A549 (cell line): ENCODE results near the gene SLC35F3. TPM values are rescaled to one million over a fixed set of nuclear protein-coding genes. Genes with fewer than 3 reads are reported as not detected.

Experiments used
- ATAC-seq, 2 experiments: fragments of 200-7000 bp in 1 of 2; fragments of >200 bp in 1 of 2; cut with Nextera tagmentation in 1 of 2; cut with Tn5 transposase in 1 of 2; 3 replicates each; pipeline versions ENCODE4 v1.8.0 to v1.9.1; 2018 to 2020; ENCODE audit warnings: mild to moderate bottlenecking in 1 of 2, moderate library complexity in 1 of 2
- CTCF ChIA-PET: fragments of 300-600 bp; sonication (Branson Sonifier 250); formaldehyde crosslinking; extraction: SDS; loops from one replicate; lab custom pipeline; 2021; ENCODE audit warnings: antibody characterized with exemption, inconsistent platforms; lab: Yijun Ruan, JAX
- POLR2A ChIA-PET: fragments of 350-600 bp; formaldehyde crosslinking; extraction: SDS; loops from one replicate; lab custom pipeline; 2021; ENCODE audit warnings: antibody characterized with exemption, inconsistent platforms; lab: Yijun Ruan, JAX
- DNase-seq, 2 experiments: peaks; one replicate each; pipeline versions ENCODE4 v3.0.0 to v3.0.0-alpha.2; 2011 to 2016; ENCODE audit warnings: low read depth in 1 of 2, low spot score in 1 of 2
- FAIRE-seq: peaks from 2 replicates; lab custom pipeline; 2011; peaks lifted over from hg19 to GRCh38; lab: Jason Lieb, UNC
- H3K27ac ChIP-seq, 2 experiments: fragments of >200 bp; sonication (Bioruptor Twin); formaldehyde crosslinking; 3 replicates each; pipeline ENCODE4 v1.5.1; 2016 to 2017
- H3K4me1 ChIP-seq: fragments of >200 bp; sonication (Bioruptor Twin); formaldehyde crosslinking; 3 replicates; pipeline ENCODE4 v1.6.1; 2016
- H3K4me2 ChIP-seq: fragments of >200 bp; sonication (Bioruptor Twin); formaldehyde crosslinking; 3 replicates; pipeline ENCODE4 v1.6.1; 2016
- H3K4me3 ChIP-seq: fragments of >200 bp; sonication (Bioruptor Twin); formaldehyde crosslinking; 3 replicates; pipeline ENCODE4 v1.5.1; 2016
- H3K9me3 ChIP-seq: fragments of >200 bp; sonication (Bioruptor Twin); formaldehyde crosslinking; 3 replicates; pipeline ENCODE4 v1.6.1; 2016
- CBX8 ChIP-seq: fragments of 200-600 bp; sonication (generic); IDR thresholded peaks from 2 replicates; pipeline ENCODE4 v1.6.1; 2016
- CHD4 ChIP-seq: fragments of 200-600 bp; sonication (generic); IDR thresholded peaks from 2 replicates; pipeline ENCODE4 v1.6.1; 2016; ENCODE audit warnings: antibody characterized with exemption, mild to moderate bottlenecking, borderline replicate concordance
- EHF ChIP-seq: fragments of 250-450 bp; sonication (Bioruptor Pico); IDR thresholded peaks from 2 replicates; pipeline ENCODE4 v1.5.0; 2020; ENCODE audit warnings: mild to moderate bottlenecking
- EHMT2 ChIP-seq: fragments of 200-600 bp; sonication (generic); IDR thresholded peaks from 2 replicates; pipeline ENCODE4 v1.6.1; 2016; ENCODE audit warnings: antibody characterized with exemption, low read depth, mild to moderate bottlenecking, moderate library complexity
- FOXS1 ChIP-seq: fragments of 250-450 bp; sonication (Bioruptor Pico); IDR thresholded peaks from 2 replicates; pipeline ENCODE4 v1.5.0; 2020; ENCODE audit warnings: mild to moderate bottlenecking, moderate library complexity
- GATA3 ChIP-seq: IDR thresholded peaks from 2 replicates; pipeline ENCODE4 v1.6.1; 2012; ENCODE audit warnings: borderline replicate concordance
- HOXA7 ChIP-seq: fragments of 250-450 bp; sonication (Bioruptor Pico); IDR thresholded peaks from 2 replicates; pipeline ENCODE4 v1.5.0; 2020; ENCODE audit warnings: mild to moderate bottlenecking, moderate library complexity
- JUNB ChIP-seq: fragments of >200 bp; sonication (Bioruptor Twin); formaldehyde crosslinking; IDR thresholded peaks from 2 replicates; pipeline ENCODE4 v1.6.1; 2016
- KDM5A ChIP-seq: fragments of 200-600 bp; sonication (generic); IDR thresholded peaks from 2 replicates; pipeline ENCODE4 v1.6.1; 2016; ENCODE audit warnings: antibody characterized with exemption, mild to moderate bottlenecking
- MAFK ChIP-seq: fragments of 450-650 bp; IDR thresholded peaks from 2 replicates; pipeline ENCODE4 v1.6.1; 2014; ENCODE audit not compliant: partially characterized antibody
- MAX ChIP-seq: IDR thresholded peaks from 2 replicates; pipeline ENCODE4 v1.6.1; 2012
- MAZ ChIP-seq: fragments of 150-350 bp; IDR thresholded peaks from 2 replicates; pipeline ENCODE4 v1.6.1; 2014; ENCODE audit warnings: antibody characterized with exemption, low read depth, low read length, borderline replicate concordance
- MYC ChIP-seq: IDR thresholded peaks from 2 replicates; pipeline ENCODE4 v1.6.1; 2012; ENCODE audit warnings: mild to moderate bottlenecking, inconsistent platforms, low read length, improper control_type of control experiment, borderline replicate concordance
- NPAS2 ChIP-seq: fragments of 250-450 bp; sonication (Bioruptor Pico); IDR thresholded peaks from 2 replicates; pipeline ENCODE4 v1.8.0; 2022; ENCODE audit warnings: mild to moderate bottlenecking, moderate library complexity, borderline replicate concordance
- NR3C1 ChIP-seq: fragments of >200 bp; sonication (Bioruptor Twin); formaldehyde crosslinking; IDR thresholded peaks from 3 replicates; pipeline ENCODE4 v1.6.1; 2017
- PHF8 ChIP-seq: fragments of 200-600 bp; sonication (generic); IDR thresholded peaks from 2 replicates; pipeline ENCODE4 v1.6.1; 2016; ENCODE audit warnings: low read depth, mild to moderate bottlenecking, antibody characterized with exemption, moderate library complexity, borderline replicate concordance
- POLR2A ChIP-seq: IDR thresholded peaks from 2 replicates; pipeline ENCODE4 v1.6.1; 2012; ENCODE audit warnings: mild to moderate bottlenecking, low read length
- RAD21 ChIP-seq, 2 experiments: fragments of >200 bp in 1 of 2; sonication (Bioruptor Twin) in 1 of 2; formaldehyde crosslinking in 1 of 2; IDR thresholded peaks in 1 of 2; conservative IDR thresholded peaks in 1 of 2; 2 replicates in 1 of 2; 3 replicates in 1 of 2; pipeline ENCODE4 v1.6.1; 2012 to 2018; ENCODE audit warnings: inconsistent platforms in 1 of 2
- RARB ChIP-seq: fragments of 250-450 bp; sonication (Bioruptor Pico); IDR thresholded peaks from 2 replicates; pipeline ENCODE4 v1.8.0; 2021; ENCODE audit warnings: mild to moderate bottlenecking, moderate library complexity
- RFX5 ChIP-seq: fragments of 450-650 bp; IDR thresholded peaks from 2 replicates; pipeline ENCODE4 v1.7.1; 2014; ENCODE audit warnings: antibody characterized with exemption, mild to moderate bottlenecking, moderate library complexity
- RNF2 ChIP-seq: fragments of 200-600 bp; sonication (generic); IDR thresholded peaks from 2 replicates; pipeline ENCODE4 v1.6.1; 2016; ENCODE audit warnings: low read depth, mild to moderate bottlenecking, antibody characterized with exemption, moderate library complexity, borderline replicate concordance
- TFCP2L1 ChIP-seq: fragments of 250-450 bp; sonication (Bioruptor Pico); IDR thresholded peaks from 2 replicates; pipeline ENCODE4 v1.5.0; 2021; ENCODE audit warnings: mild to moderate bottlenecking
- ZNF302 ChIP-seq: fragments of 250-450 bp; sonication (Bioruptor Pico); IDR thresholded peaks from 2 replicates; pipeline ENCODE4 v1.9.0; 2021; ENCODE audit warnings: inconsistent platforms, mild to moderate bottlenecking, moderate library complexity
- ZSCAN20 ChIP-seq: fragments of 250-450 bp; sonication (Bioruptor Pico); IDR thresholded peaks from 2 replicates; pipeline ENCODE4 v1.8.0; 2022; ENCODE audit warnings: mild to moderate bottlenecking, moderate library complexity
- WGBS: methylation state at CpG from one replicate; pipeline ENCODE4 v1.1.6; 2017; ENCODE audit errors: missing lambda C conversion rate; 5-methylcytosine and 5-hydroxymethylcytosine counted together
- polyA plus RNA-seq, 4 experiments: library from polyadenylated mRNA; depleted of rRNA in 3 of 4; stranded (reverse); fragments of >200 nt; fragmentation: RNase III in 1 of 4; extraction: RNeasy Plus Mini Kit Qiagen cat#74134 plus additional on column Dnase treatment in 1 of 4; gene quantifications; 2 replicates in 3 of 4; 3 replicates in 1 of 4; pipeline ENCODE4 v1.2.3, GENCODE V29; 2011 to 2017
- TF ChIP-seq, protein P1 (sequence below): fragments of >200 bp; sonication (Bioruptor Twin); formaldehyde crosslinking; IDR thresholded peaks from 3 replicates; pipeline ENCODE4 v1.5.1; 2016
- TF ChIP-seq, protein P2 (sequence below): IDR thresholded peaks from 2 replicates; pipeline ENCODE4 v1.6.1; 2012

Gene SLC35F3
- polyA plus RNA-seq, 2 of the 4 experiments (the other 2 are of a cell fraction), result 5.5 to 7.8 TPM

- POLR2A ChIA-PET, result no interaction called here
- H3K4me3 ChIP-seq, result no peak overlapping the region
- FAIRE-seq, result no peak
- TF ChIP-seq FOXS1 (CRISPR knock-in tag) (no peak), RFX5 (no peak), EHMT2 (no peak), MYC (no peak), NR3C1 (no peak), CHD4 (no peak), TFCP2L1 (CRISPR knock-in tag) (no peak), ZNF302 (no peak), HOXA7 (CRISPR knock-in tag) (no peak), JUNB (no peak), MAX (no peak), PHF8 (no peak), ZSCAN20 (no peak), POLR2A (no peak)
- TF ChIP-seq, protein P1, sequence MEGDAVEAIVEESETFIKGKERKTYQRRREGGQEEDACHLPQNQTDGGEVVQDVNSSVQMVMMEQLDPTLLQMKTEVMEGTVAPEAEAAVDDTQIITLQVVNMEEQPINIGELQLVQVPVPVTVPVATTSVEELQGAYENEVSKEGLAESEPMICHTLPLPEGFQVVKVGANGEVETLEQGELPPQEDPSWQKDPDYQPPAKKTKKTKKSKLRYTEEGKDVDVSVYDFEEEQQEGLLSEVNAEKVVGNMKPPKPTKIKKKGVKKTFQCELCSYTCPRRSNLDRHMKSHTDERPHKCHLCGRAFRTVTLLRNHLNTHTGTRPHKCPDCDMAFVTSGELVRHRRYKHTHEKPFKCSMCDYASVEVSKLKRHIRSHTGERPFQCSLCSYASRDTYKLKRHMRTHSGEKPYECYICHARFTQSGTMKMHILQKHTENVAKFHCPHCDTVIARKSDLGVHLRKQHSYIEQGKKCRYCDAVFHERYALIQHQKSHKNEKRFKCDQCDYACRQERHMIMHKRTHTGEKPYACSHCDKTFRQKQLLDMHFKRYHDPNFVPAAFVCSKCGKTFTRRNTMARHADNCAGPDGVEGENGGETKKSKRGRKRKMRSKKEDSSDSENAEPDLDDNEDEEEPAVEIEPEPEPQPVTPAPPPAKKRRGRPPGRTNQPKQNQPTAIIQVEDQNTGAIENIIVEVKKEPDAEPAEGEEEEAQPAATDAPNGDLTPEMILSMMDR, result no peak
- ATAC-seq, result no peak
- H3K9me3 ChIP-seq, result peaks cover 28% of the 10 kb centered on the region
- CTCF ChIA-PET, result interaction anchor here (0.9 kb wide), 1 partner anchor 165 kb away, joined by 3 read pairs; no protein-coding TSS in a partner anchor
- WGBS, result 95% methylated on average over 4 of the region's 4 CpGs
- no peak for DNase-seq
- peak overlapping the region in 1 of 2 experiments; percentile 63; a peak in 3 of 6 replicates for H3K27ac ChIP-seq
- H3K4me2 ChIP-seq, result no peak overlapping the region
- peaks cover 20% of the 10 kb centered on the region for H3K4me1 ChIP-seq
Observed at GRCh38 chr1:234144901-234145300, 240.4 kb downstream of the SLC35F3 start.

DNA sequence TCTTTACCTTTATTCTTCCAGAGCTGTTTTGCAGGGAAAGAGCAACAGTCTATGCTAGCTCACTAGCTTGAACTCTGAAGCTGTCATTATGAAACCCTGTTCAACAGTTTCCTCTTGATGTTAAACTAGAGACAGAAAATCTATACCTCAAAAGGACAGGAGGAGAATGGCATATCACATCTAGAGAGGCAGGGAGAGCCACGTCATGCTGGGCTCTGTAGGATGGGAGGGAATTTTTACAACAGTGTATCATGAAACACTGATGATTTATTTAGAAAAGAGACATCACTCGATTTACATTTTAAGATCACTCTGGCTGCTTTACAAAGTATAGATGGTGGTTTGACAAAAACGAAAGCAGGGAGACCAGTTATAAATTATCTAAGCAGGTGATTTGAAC, 243.9 kb downstream of the SLC35F3 start:
- Histone ChIP-seq H3K9me3 (peaks cover 23% of the 10 kb centered on the region), H3K4me2 (no peak overlapping the region), H3K4me3 (no peak overlapping the region), H3K27ac (peak overlapping the region in 1 of 2 experiments; percentile 16; a peak in 1 of 6 replicates), H3K4me1 (no peaks in the 10 kb centered on the region)
- ATAC-seq, result no peak
- POLR2A ChIA-PET, result no interaction called here
- DNase-seq, result no peak
- FAIRE-seq, result no peak
- WGBS, result 65% methylated on average over 3 of the region's 3 CpGs
- TF ChIP-seq EHF (CRISPR knock-in tag) (no peak), ZNF302 (no peak), MAZ (no peak), NPAS2 (CRISPR knock-in tag) (no peak), RARB (CRISPR knock-in tag) (no peak), MAFK (no peak), KDM5A (no peak), CBX8 (no peak), RFX5 (no peak), GATA3 (no peak), RAD21 (conservative IDR thresholded peaks at IDR 0.05 in 1 of 2, IDR thresholded peaks at IDR 0.05 in 1 of 2) (no peak), RNF2 (no peak), ZSCAN20 (no peak)
- TF ChIP-seq, protein P2, sequence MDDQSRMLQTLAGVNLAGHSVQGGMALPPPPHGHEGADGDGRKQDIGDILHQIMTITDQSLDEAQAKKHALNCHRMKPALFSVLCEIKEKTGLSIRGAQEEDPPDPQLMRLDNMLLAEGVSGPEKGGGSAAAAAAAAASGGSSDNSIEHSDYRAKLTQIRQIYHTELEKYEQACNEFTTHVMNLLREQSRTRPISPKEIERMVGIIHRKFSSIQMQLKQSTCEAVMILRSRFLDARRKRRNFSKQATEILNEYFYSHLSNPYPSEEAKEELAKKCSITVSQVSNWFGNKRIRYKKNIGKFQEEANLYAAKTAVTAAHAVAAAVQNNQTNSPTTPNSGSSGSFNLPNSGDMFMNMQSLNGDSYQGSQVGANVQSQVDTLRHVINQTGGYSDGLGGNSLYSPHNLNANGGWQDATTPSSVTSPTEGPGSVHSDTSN, result no peak
- CTCF ChIA-PET, result interaction anchor here (5.2 kb wide), 1 partner anchor 162 kb away, joined by 24 read pairs; no protein-coding TSS in a partner anchor
